ENCODE data around the gene MKX. TPM values are rescaled to one million over a fixed set of nuclear protein-coding genes. Genes with fewer than 3 reads are reported as not detected.

The MKX gene
- total and polyA plus RNA-seq, 2 experiments from 2014 or later = 0.10 to 0.90 TPM

DNA sequence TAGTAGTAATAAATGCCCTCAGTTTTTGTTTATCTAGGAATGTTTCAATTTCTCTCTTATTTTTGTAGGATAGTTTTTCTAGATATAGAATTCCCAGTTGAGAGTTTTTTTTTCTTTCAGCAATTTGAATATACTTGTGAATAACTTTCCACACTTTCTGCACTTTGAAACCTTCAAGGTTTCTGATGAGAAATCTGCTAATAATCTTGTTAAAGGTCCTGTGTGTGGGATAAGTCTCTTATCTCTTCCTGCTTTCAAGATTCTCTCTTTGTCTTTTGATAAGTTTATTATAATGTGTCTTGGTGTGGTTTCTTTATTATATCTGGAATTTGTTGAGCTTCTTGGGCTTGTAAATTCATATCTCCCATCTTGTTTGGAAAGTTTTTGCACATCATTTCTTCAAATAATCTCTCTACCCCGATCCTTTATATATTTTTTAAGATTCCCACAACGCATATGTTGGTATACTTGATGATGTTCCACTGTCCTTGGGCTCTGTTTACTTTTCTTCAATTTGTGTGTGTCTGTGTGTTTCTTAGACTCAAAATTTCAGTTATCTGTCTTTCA, 103.5 kb downstream of the MKX start:
- H3K27me3 ChIP-seq = no peaks in the 10 kb centered on the region
- H3K4me3 ChIP-seq = no peak overlapping the region
- DNase-seq (ENCODE audit: low spot score) = no peak
- TF ChIP-seq EZH2 (IDR thresholded peaks at IDR 0.05; ENCODE audit: borderline replicate concordance) = no peak
- TF ChIP-seq, protein P1, sequence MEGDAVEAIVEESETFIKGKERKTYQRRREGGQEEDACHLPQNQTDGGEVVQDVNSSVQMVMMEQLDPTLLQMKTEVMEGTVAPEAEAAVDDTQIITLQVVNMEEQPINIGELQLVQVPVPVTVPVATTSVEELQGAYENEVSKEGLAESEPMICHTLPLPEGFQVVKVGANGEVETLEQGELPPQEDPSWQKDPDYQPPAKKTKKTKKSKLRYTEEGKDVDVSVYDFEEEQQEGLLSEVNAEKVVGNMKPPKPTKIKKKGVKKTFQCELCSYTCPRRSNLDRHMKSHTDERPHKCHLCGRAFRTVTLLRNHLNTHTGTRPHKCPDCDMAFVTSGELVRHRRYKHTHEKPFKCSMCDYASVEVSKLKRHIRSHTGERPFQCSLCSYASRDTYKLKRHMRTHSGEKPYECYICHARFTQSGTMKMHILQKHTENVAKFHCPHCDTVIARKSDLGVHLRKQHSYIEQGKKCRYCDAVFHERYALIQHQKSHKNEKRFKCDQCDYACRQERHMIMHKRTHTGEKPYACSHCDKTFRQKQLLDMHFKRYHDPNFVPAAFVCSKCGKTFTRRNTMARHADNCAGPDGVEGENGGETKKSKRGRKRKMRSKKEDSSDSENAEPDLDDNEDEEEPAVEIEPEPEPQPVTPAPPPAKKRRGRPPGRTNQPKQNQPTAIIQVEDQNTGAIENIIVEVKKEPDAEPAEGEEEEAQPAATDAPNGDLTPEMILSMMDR (IDR thresholded peaks at IDR 0.05; ENCODE audit: poor library complexity) = no peak
- no peak for TF ChIP-seq EZH2phosphoT487 (IDR thresholded peaks at IDR 0.05; ENCODE audit: low read depth, severe bottlenecking, unreplicated experiment)
- H3K27ac ChIP-seq = no peak overlapping the region
- no peak overlapping the region for H3K4me2 ChIP-seq
- H3K36me3 ChIP-seq (replicated peaks; ENCODE audit: insufficient read depth, low read depth) = no peaks in the 10 kb centered on the region
- H4K20me1 ChIP-seq (ENCODE audit: insufficient read depth, poor library complexity, severe bottlenecking) = no peaks in the 10 kb centered on the region
- no peaks in the 10 kb centered on the region for H3K79me2 ChIP-seq
- no peaks in the 10 kb centered on the region for H3K4me1 ChIP-seq (ENCODE audit: insufficient read depth)
- no peaks in the 10 kb centered on the region for H3K9me2 ChIP-seq (replicated peaks; ENCODE audit: insufficient read depth)
- no peak overlapping the region for H2AFZ ChIP-seq
- no peaks in the 10 kb centered on the region for H3K9me3 ChIP-seq (ENCODE audit: low read depth)
- WGBS (ENCODE audit: low lambda C conversion rate, missing lambda C conversion rate) = 97% methylated on average over 2 of the region's 2 CpGs

GRCh38 chr10:27638071-27638750, 107.4 kb downstream of the MKX start:
- Histone ChIP-seq H3K9me2 (replicated peaks; ENCODE audit: insufficient read depth) (no peaks in the 10 kb centered on the region), H4K20me1 (ENCODE audit: insufficient read depth, poor library complexity, severe bottlenecking) (no peaks in the 10 kb centered on the region), H3K9me3 (ENCODE audit: low read depth) (no peaks in the 10 kb centered on the region), H3K27me3 (no peaks in the 10 kb centered on the region), H3K79me2 (no peaks in the 10 kb centered on the region), H3K4me3 (no peak overlapping the region), H3K4me2 (no peak overlapping the region), H3K4me1 (ENCODE audit: insufficient read depth) (no peaks in the 10 kb centered on the region), H2AFZ (no peak overlapping the region), H3K36me3 (replicated peaks; ENCODE audit: insufficient read depth, low read depth) (no peaks in the 10 kb centered on the region), H3K27ac (no peak overlapping the region)
- TF ChIP-seq, protein P1 (IDR thresholded peaks at IDR 0.05; ENCODE audit: poor library complexity) = no peak
- TF ChIP-seq EZH2phosphoT487 (IDR thresholded peaks at IDR 0.05; ENCODE audit: low read depth, severe bottlenecking, unreplicated experiment) (no peak), EZH2 (IDR thresholded peaks at IDR 0.05; ENCODE audit: borderline replicate concordance) (no peak)
- DNase-seq (ENCODE audit: low spot score) = no peak
- 81% methylated on average over 3 of the region's 3 CpGs for WGBS (ENCODE audit: low lambda C conversion rate, missing lambda C conversion rate)

DNA sequence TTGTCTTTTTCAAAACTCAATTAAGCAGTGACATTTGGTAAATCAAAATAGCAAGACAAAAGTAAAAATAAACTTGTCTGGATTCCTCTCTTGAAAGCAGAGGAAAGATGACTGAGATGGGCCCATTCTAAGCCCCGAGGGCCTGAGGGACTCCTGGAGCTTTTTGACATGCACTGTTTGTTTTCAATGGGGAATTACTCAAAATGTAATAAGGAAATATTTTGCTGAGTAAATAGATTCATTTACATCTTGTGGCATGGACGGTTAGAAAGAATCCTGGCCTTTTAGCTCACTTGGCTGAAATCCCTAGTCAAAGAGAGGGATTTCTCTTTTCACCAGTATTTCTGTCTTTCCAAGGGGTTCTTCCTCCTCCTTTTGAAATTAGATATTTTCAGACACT, 108.0 kb downstream of the MKX start:
- 57% methylated on average over 2 of the region's 2 CpGs for WGBS (ENCODE audit: low lambda C conversion rate, missing lambda C conversion rate)
- H3K27ac ChIP-seq = no peak overlapping the region
- H3K9me3 ChIP-seq (ENCODE audit: low read depth) = no peaks in the 10 kb centered on the region

More for the DNA sequence above, 108.0 kb downstream of the MKX start:
- Histone ChIP-seq H3K27me3 (no peaks in the 10 kb centered on the region), H3K36me3 (replicated peaks; ENCODE audit: insufficient read depth, low read depth) (no peaks in the 10 kb centered on the region), H3K4me1 (ENCODE audit: insufficient read depth) (no peaks in the 10 kb centered on the region), H4K20me1 (ENCODE audit: insufficient read depth, poor library complexity, severe bottlenecking) (no peaks in the 10 kb centered on the region), H3K4me3 (no peak overlapping the region), H3K4me2 (no peak overlapping the region), H2AFZ (no peak overlapping the region), H3K9me2 (replicated peaks; ENCODE audit: insufficient read depth) (no peaks in the 10 kb centered on the region), H3K79me2 (no peaks in the 10 kb centered on the region)
- DNase-seq (ENCODE audit: low spot score) = no peak
- TF ChIP-seq EZH2 (IDR thresholded peaks at IDR 0.05; ENCODE audit: borderline replicate concordance) = no peak
- TF ChIP-seq, protein P1 (IDR thresholded peaks at IDR 0.05; ENCODE audit: poor library complexity) = no peak
- TF ChIP-seq EZH2phosphoT487 (IDR thresholded peaks at IDR 0.05; ENCODE audit: low read depth, severe bottlenecking, unreplicated experiment) = no peak
